GM23338 (cell line): Measurements from ENCODE around the gene MXRA7.

ENCODE experiments used
- CREB1 ChIP-seq: fragments of 250-450 bp; sonication (Bioruptor Pico); IDR thresholded peaks from 2 replicates; pipeline ENCODE4 v1.5.0; 2020; ENCODE audit warnings: low read depth, mild to moderate bottlenecking, moderate library complexity
- EZH2 ChIP-seq: fragments of 200-600 bp; sonication (generic); IDR thresholded peaks from one replicate; pipeline ENCODE4 v1.8.0; 2017; ENCODE audit warnings: antibody characterized with exemption, mild to moderate bottlenecking, low read depth; ENCODE audit not compliant: unreplicated experiment
- EZH2phosphoT487 ChIP-seq: fragments of 200-600 bp; sonication (generic); IDR thresholded peaks from one replicate; pipeline ENCODE4 v1.8.1; 2018; ENCODE audit warnings: antibody characterized with exemption; ENCODE audit not compliant: unreplicated experiment
- JUNB ChIP-seq: IDR thresholded peaks from one replicate; pipeline ENCODE4 v1.6.1; 2016; ENCODE audit warnings: antibody characterized with exemption; ENCODE audit not compliant: unreplicated experiment
- NANOG ChIP-seq: IDR thresholded peaks from 2 replicates; pipeline ENCODE4 v1.6.1; 2016; ENCODE audit warnings: antibody characterized with exemption, borderline replicate concordance
- POLR2AphosphoS5 ChIP-seq: IDR thresholded peaks from 2 replicates; pipeline ENCODE4 v1.6.1; 2016; ENCODE audit warnings: antibody characterized with exemption, low read depth
- REST ChIP-seq: IDR thresholded peaks from one replicate; pipeline ENCODE4 v1.6.1; 2018; ENCODE audit warnings: antibody characterized with exemption; ENCODE audit not compliant: unreplicated experiment
- STAT1 ChIP-seq: IDR thresholded peaks from one replicate; pipeline ENCODE4 v1.6.1; 2016; ENCODE audit warnings: antibody characterized with exemption; ENCODE audit not compliant: unreplicated experiment
- ZNF331 ChIP-seq: fragments of 250-450 bp; sonication (Bioruptor Pico); IDR thresholded peaks from 2 replicates; pipeline ENCODE4 v1.5.0; 2020; ENCODE audit warnings: low read depth, mild to moderate bottlenecking, moderate library complexity
- TF ChIP-seq, protein P1 (sequence below), 2 experiments: fragments of 200-600 bp in 1 of 2; sonication (generic) in 1 of 2; conservative IDR thresholded peaks; 2 replicates each; pipeline versions ENCODE4 v1.5.1 to v1.6.1; 2016 to 2017; ENCODE audit warnings: antibody characterized with exemption in 2 of 2, low read depth in 2 of 2, mild to moderate bottlenecking in 2 of 2, moderate library complexity in 1 of 2
- TF ChIP-seq, protein P2 (sequence below): fragments of 250-450 bp; sonication (Bioruptor Pico); IDR thresholded peaks from 2 replicates; pipeline ENCODE4 v1.5.0; 2020; ENCODE audit warnings: mild to moderate bottlenecking, moderate library complexity
- TF ChIP-seq, protein P3 (sequence below): IDR thresholded peaks from 2 replicates; pipeline ENCODE4 v1.6.1; 2016; ENCODE audit warnings: antibody characterized with exemption

GRCh38 chr17:76691379-76692191, 19.2 kb downstream of the MXRA7 start:
- TF ChIP-seq, protein P1, sequence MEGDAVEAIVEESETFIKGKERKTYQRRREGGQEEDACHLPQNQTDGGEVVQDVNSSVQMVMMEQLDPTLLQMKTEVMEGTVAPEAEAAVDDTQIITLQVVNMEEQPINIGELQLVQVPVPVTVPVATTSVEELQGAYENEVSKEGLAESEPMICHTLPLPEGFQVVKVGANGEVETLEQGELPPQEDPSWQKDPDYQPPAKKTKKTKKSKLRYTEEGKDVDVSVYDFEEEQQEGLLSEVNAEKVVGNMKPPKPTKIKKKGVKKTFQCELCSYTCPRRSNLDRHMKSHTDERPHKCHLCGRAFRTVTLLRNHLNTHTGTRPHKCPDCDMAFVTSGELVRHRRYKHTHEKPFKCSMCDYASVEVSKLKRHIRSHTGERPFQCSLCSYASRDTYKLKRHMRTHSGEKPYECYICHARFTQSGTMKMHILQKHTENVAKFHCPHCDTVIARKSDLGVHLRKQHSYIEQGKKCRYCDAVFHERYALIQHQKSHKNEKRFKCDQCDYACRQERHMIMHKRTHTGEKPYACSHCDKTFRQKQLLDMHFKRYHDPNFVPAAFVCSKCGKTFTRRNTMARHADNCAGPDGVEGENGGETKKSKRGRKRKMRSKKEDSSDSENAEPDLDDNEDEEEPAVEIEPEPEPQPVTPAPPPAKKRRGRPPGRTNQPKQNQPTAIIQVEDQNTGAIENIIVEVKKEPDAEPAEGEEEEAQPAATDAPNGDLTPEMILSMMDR (conservative IDR thresholded peaks at IDR 0.05; ENCODE audit: low read depth in 2 of 2), result no peak
- TF ChIP-seq EZH2 (no peak), REST (no peak), JUNB (no peak), EZH2phosphoT487 (no peak), POLR2AphosphoS5 (no peak), ZNF331 (CRISPR knock-in tag) (no peak), CREB1 (CRISPR knock-in tag) (no peak), NANOG (no peak), STAT1 (no peak)
- TF ChIP-seq, protein P2, sequence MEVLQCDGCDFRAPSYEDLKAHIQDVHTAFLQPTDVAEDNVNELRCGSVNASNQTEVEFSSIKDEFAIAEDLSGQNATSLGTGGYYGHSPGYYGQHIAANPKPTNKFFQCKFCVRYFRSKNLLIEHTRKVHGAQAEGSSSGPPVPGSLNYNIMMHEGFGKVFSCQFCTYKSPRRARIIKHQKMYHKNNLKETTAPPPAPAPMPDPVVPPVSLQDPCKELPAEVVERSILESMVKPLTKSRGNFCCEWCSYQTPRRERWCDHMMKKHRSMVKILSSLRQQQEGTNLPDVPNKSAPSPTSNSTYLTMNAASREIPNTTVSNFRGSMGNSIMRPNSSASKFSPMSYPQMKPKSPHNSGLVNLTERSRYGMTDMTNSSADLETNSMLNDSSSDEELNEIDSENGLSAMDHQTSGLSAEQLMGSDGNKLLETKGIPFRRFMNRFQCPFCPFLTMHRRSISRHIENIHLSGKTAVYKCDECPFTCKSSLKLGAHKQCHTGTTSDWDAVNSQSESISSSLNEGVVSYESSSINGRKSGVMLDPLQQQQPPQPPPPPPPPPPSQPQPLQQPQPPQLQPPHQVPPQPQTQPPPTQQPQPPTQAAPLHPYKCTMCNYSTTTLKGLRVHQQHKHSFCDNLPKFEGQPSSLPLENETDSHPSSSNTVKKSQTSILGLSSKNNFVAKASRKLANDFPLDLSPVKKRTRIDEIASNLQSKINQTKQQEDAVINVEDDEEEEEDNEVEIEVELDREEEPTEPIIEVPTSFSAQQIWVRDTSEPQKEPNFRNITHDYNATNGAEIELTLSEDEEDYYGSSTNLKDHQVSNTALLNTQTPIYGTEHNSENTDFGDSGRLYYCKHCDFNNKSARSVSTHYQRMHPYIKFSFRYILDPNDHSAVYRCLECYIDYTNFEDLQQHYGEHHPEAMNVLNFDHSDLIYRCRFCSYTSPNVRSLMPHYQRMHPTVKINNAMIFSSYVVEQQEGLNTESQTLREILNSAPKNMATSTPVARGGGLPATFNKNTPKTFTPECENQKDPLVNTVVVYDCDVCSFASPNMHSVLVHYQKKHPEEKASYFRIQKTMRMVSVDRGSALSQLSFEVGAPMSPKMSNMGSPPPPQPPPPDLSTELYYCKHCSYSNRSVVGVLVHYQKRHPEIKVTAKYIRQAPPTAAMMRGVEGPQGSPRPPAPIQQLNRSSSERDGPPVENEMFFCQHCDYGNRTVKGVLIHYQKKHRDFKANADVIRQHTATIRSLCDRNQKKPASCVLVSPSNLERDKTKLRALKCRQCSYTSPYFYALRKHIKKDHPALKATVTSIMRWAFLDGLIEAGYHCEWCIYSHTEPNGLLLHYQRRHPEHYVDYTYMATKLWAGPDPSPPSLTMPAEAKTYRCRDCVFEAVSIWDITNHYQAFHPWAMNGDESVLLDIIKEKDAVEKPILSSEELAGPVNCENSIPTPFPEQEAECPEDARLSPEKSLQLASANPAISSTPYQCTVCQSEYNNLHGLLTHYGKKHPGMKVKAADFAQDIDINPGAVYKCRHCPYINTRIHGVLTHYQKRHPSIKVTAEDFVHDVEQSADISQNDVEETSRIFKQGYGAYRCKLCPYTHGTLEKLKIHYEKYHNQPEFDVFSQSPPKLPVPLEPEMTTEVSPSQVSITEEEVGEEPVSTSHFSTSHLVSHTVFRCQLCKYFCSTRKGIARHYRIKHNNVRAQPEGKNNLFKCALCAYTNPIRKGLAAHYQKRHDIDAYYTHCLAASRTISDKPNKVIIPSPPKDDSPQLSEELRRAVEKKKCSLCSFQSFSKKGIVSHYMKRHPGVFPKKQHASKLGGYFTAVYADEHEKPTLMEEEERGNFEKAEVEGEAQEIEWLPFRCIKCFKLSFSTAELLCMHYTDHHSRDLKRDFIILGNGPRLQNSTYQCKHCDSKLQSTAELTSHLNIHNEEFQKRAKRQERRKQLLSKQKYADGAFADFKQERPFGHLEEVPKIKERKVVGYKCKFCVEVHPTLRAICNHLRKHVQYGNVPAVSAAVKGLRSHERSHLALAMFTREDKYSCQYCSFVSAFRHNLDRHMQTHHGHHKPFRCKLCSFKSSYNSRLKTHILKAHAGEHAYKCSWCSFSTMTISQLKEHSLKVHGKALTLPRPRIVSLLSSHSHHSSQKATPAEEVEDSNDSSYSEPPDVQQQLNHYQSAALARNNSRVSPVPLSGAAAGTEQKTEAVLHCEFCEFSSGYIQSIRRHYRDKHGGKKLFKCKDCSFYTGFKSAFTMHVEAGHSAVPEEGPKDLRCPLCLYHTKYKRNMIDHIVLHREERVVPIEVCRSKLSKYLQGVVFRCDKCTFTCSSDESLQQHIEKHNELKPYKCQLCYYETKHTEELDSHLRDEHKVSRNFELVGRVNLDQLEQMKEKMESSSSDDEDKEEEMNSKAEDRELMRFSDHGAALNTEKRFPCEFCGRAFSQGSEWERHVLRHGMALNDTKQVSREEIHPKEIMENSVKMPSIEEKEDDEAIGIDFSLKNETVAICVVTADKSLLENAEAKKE (CRISPR knock-in tag), result no peak
- TF ChIP-seq, protein P3, sequence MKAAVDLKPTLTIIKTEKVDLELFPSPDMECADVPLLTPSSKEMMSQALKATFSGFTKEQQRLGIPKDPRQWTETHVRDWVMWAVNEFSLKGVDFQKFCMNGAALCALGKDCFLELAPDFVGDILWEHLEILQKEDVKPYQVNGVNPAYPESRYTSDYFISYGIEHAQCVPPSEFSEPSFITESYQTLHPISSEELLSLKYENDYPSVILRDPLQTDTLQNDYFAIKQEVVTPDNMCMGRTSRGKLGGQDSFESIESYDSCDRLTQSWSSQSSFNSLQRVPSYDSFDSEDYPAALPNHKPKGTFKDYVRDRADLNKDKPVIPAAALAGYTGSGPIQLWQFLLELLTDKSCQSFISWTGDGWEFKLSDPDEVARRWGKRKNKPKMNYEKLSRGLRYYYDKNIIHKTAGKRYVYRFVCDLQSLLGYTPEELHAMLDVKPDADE, result no peak
